ENCODE results near the gene NT5M. TPM values are rescaled to one million over a fixed set of nuclear protein-coding genes. Genes with fewer than 3 reads are reported as not detected.

Gene NT5M
- total RNA-seq (2022; extraction: Qiagen RNA extraction) = 7.9 to 12.1 TPM (median 9.6 TPM) in 5 replicates

DNA sequence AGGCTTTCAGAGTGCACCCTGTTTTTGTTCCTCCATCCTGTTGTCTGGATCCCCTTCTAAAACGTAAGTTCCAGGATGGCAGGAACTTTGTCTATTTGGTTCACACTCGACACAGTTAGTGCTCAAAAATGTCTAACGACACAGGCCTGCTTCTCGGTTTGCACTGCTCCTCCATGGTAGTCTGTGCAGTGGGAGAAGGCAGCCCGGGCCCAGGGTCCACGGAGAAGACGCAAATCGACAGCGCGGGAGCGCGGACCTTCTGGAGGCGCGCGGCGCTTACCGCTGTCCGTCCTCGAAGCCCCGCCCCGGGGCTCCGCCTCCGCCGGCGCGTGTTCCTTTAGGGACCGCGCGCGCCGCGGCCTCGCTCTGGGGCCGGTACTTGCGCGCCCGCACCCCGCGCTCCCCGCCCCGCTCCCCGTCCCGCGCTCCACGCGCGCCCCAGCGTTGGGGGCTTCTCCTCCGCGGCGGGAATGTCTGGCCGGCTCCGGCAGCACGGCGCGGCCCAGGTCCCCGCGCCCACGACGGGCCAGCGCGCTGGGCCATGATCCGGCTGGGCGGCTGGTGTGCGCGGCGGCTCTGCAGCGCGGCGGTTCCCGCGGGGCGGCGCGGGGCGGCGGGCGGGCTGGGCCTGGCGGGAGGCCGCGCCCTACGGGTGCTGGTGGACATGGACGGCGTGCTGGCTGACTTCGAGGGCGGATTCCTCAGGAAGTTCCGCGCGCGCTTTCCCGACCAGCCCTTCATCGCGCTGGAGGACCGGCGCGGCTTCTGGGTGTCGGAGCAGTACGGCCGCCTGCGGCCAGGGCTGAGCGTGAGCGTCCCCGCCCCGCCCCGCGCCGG is at the start of gene NT5M:
NT5M (plus strand) TSS at position 364 of the 837 bp plus-strand sequence; CDS start at position 542, 178 bp downstream.

DNA sequence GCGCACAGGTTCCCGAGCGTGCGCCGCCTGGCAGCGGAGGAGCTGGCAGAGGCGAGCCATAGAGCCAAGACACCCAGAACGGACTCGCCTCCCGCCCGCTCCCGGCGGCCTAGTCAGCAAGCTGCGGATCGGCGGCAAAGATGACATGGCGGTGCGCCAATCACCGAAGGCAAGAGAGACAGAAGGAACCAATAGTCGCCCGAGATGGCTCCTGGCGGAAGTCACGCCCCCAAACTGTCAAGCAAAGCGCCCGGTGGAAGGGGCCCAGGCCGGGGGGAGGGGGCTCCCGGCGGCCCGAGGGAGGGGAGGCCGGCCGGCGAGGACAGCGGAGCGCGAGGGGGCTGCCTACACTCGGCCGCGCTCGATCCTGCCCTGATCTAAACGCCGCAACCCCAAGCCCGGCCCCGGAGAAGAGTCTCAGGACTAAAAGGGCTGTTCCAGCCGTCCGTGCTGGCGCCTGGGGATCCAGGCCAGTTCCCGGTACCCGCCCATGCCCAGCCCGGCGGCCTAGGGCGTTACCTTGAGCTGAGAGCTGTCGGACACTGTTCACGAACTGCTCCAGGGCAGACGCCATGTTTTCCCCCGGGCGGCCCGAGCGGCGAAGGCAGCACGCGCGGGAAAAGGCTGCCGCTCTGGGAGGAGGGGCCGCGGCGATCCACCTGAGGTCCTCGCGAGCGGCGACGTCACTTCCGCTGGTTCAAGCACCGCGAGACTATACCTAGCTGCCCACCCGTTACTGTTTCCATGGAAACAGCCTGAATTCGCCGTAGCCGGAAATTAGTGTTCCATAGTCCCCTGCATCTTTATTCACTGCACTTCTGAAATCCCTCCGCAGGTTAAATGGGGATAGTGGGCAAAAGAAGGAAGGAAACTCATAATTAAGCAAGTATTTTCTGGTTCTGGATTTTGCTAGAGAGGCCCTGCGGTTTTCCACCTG is 22.3 kb upstream of the NT5M start, which contains the start of gene COPS3:
COPS3 (minus strand) TSS at position 634 of the 937 bp plus-strand sequence; CDS start at position 574, 60 bp downstream.

Other genes with a start within 250 kb of the NT5M start
- 5.0 to 6.7 TPM (median 5.8 TPM) in 5 replicates for gene PLD6, start 97.0 kb upstream of the NT5M start, total RNA-seq (2022; extraction: Qiagen RNA extraction)
- 29.8 to 41.7 TPM (median 30.3 TPM) in 5 replicates for gene FLCN, start 66.2 kb upstream of the NT5M start, total RNA-seq (2022; extraction: Qiagen RNA extraction)
- 134 to 153 TPM (median 141 TPM) in 5 replicates for gene COPS3, start 22.1 kb upstream of the NT5M start, total RNA-seq (2022; extraction: Qiagen RNA extraction)
- 19.2 to 21.0 TPM (median 20.1 TPM) in 5 replicates for gene MED9, start 173.6 kb downstream of the NT5M start, total RNA-seq (2022; extraction: Qiagen RNA extraction)
- gene RASD1, start 193.0 kb downstream of the NT5M start, total RNA-seq (2022; extraction: Qiagen RNA extraction) = 4.4 to 5.8 TPM (median 4.9 TPM) in 5 replicates

All from A549 treated with AZD2906 at 1 μM for 4 hours (cell line).